Panc1 (cell line): Measurements from ENCODE around the gene ACOD1. TPM values are rescaled to one million over a fixed set of nuclear protein-coding genes. Genes with fewer than 3 reads are reported as not detected.

Experiments
- ATAC-seq: fragments of 200-7000 bp; cut with Tn5 transposase; 2 replicates; pipeline ENCODE4 v1.9.1; 2020; ENCODE audit warnings: mild to moderate bottlenecking, moderate library complexity
- BruUV-seq: library from RNA; stranded (reverse); fragments of 400-500 nt; replicated peaks from 2 replicates; lab custom pipeline; 2021; lab: Mats Ljungman, UMichigan
- CTCF ChIA-PET: fragments of 300-600 bp; sonication (Branson Sonifier 250); formaldehyde crosslinking; loops from one replicate; lab custom pipeline; 2022; ENCODE audit warnings: antibody characterized with exemption; lab: Charles Lee
- POLR2A ChIA-PET: fragments of 300-600 bp; sonication (Branson Sonifier 250); formaldehyde crosslinking; loops from one replicate; lab custom pipeline; 2022; ENCODE audit warnings: antibody characterized with exemption; lab: Charles Lee
- DNase-seq: peaks from one replicate; pipeline ENCODE4 v3.0.0-alpha.2; 2010; ENCODE audit warnings: low read depth, low spot score
- H3K27ac ChIP-seq: 2 replicates; pipeline ENCODE4 v1.5.1; 2011; ENCODE audit warnings: mild to moderate bottlenecking, low read length, inconsistent platforms
- H3K27me3 ChIP-seq: fragments of 200-500 bp; sonication (Bioruptor generic); 2 replicates; pipeline ENCODE4 v1.6.0; 2014; ENCODE audit warnings: low read length, inconsistent platforms; ENCODE audit not compliant: control insufficient read depth, insufficient read depth
- H3K36me3 ChIP-seq: fragments of 200-500 bp; sonication (Bioruptor generic); 2 replicates; pipeline ENCODE4 v1.5.1; 2014; ENCODE audit warnings: inconsistent platforms, mild to moderate bottlenecking, low read length, moderate library complexity; ENCODE audit not compliant: control insufficient read depth, insufficient read depth
- H3K4me1 ChIP-seq: 2 replicates; pipeline ENCODE4 v1.5.1; 2011; ENCODE audit warnings: inconsistent platforms, mild to moderate bottlenecking, low read length, moderate library complexity; ENCODE audit not compliant: control insufficient read depth, insufficient read depth
- H3K4me3 ChIP-seq, 2 experiments: 2 replicates each; pipeline ENCODE4 v1.5.1; 2011 to 2012; ENCODE audit warnings: low read depth in 2 of 2, low read length in 2 of 2, mild to moderate bottlenecking in 2 of 2, inconsistent platforms in 1 of 2, moderate library complexity in 1 of 2
- H3K9me3 ChIP-seq: fragments of 200-500 bp; sonication (Bioruptor generic); 2 replicates; pipeline ENCODE4 v1.5.1; 2014; ENCODE audit warnings: low read depth, mild to moderate bottlenecking, inconsistent platforms, low read length, moderate library complexity; ENCODE audit not compliant: control insufficient read depth, insufficient read depth
- CTCF ChIP-seq: fragments of 450-650 bp; IDR thresholded peaks from 2 replicates; pipeline ENCODE4 v1.5.1; 2017; ENCODE audit warnings: mild to moderate bottlenecking
- POLR2AphosphoS5 ChIP-seq: IDR thresholded peaks from 2 replicates; pipeline ENCODE4 v1.6.1; 2012; ENCODE audit warnings: mild to moderate bottlenecking, low read depth, low read length, moderate library complexity
- REST ChIP-seq, 2 experiments: IDR thresholded peaks; 2 replicates each; pipeline ENCODE4 v1.6.1; 2011 to 2012; ENCODE audit warnings: low read depth in 2 of 2, control low read depth in 1 of 2, low read length in 1 of 2, mild to moderate bottlenecking in 1 of 2, moderate library complexity in 1 of 2; ENCODE audit not compliant: insufficient read depth in 1 of 2
- SIN3A ChIP-seq: IDR thresholded peaks from 2 replicates; pipeline ENCODE4 v1.6.1; 2012; ENCODE audit warnings: low read depth, mild to moderate bottlenecking, low read length, moderate library complexity, borderline replicate concordance; ENCODE audit not compliant: insufficient read depth
- TCF7L2 ChIP-seq: IDR thresholded peaks from 2 replicates; pipeline ENCODE4 v1.6.1; 2011; ENCODE audit warnings: mild to moderate bottlenecking, low read depth, low read length, inconsistent platforms
- in situ Hi-C: cut with HindIII; loops from 2 replicates; pipeline ENCODE4 v1.10.0; 2016; ENCODE audit warnings: low sequenced_read_pairs, low pct_unique_long_range_greater_than_20kb
- intact Hi-C: fragments of 100-400 bp; cut with micrococcal nuclease; formaldehyde crosslinking; loops from one replicate; pipeline ENCODE4 v1.10.0; 2022; ENCODE audit not compliant: unreplicated experiment
- total RNA-seq: library from RNA; stranded (reverse); gene quantifications from one replicate; pipeline ENCODE4 v1.2.1, GENCODE V29; 2021; ENCODE audit not compliant: unreplicated experiment

Gene ACOD1
- total RNA-seq, 1 experiment from 2014 or later: not detected

- Histone ChIP-seq H3K27me3 (no peaks in the 10 kb centered on the region), H3K27ac (no peak overlapping the region), H3K4me1 (no peaks in the 10 kb centered on the region), H3K4me3 (no peak overlapping the region), H3K36me3 (no peaks in the 10 kb centered on the region), H3K9me3 (no peaks in the 10 kb centered on the region)
- TF ChIP-seq REST (IDR thresholded peaks at IDR 0.05; ENCODE audit: insufficient read depth in 1 of 2, low read depth in 2 of 2, low read length in 1 of 2) (no peak), SIN3A (no peak), CTCF (no peak), TCF7L2 (no peak), POLR2AphosphoS5 (no peak)
- DNase-seq: no peak
- intact Hi-C loops: no loop called here
- ATAC-seq: no peak
- in situ Hi-C loops: no loop called here
- CTCF ChIA-PET: no interaction called here
- POLR2A ChIA-PET: no interaction called here
- BruUV-seq: no TSS peak
Measured at GRCh38 chr13:76971215-76971614, 22.9 kb downstream of the ACOD1 start.

DNA sequence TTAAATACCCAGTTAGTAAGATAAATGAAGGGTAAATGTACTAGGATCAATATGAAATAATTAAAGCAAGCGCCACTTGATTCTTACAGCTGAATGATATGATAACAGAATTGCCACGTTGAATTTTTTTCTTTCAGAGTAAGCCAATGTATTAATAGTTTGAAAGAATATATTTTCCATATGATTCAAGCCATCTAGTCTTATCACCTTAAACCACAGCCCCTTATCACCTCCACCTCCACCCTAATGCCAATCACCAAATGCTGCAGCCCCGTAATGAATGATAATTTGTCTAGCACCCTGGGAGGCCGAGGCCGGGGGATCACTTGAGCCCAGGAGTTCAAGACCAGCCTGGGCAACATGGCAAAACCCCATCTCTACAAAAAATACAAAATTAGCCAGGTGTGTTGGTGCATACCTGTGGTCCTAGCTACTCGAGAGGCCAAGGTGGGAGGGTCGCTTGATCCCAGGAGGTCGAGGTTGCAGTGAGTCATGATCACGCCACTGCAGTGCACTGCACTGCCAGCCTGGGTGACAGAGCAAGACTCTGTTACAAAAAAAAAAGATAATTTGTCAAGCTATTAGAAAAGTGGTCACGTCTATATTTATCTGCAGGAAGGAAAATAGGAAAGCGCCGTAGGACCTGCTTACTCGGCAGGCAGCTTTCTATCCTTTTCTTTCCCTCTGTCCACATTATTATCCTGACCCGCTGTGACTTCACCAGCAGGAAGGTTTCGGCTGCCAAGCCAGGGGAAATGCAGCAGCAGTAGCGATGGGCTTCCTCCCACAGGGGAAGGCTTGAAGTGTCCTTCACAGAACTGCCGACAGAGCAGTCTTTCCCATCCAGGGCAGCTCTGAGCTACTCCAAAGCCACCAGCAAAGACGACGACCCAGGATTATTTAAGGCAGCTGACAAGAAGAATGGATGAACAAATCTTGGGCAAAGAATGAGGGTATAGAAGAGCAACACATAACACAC lies 23.8 kb downstream of the ACOD1 start:
- in situ Hi-C loops (no loop called here), intact Hi-C loops (no loop called here)
- no peak for TF ChIP-seq CTCF
- TF ChIP-seq TCF7L2: no peak
- TF ChIP-seq POLR2AphosphoS5: no peak
- TF ChIP-seq REST (IDR thresholded peaks at IDR 0.05; ENCODE audit: insufficient read depth in 1 of 2, low read depth in 2 of 2, low read length in 1 of 2): no peak
- no peak for TF ChIP-seq SIN3A
- H3K4me3 ChIP-seq: no peak overlapping the region
- ATAC-seq: no peak
- H3K9me3 ChIP-seq: no peaks in the 10 kb centered on the region
- DNase-seq: no peak
- no peak overlapping the region for H3K27ac ChIP-seq
- no peaks in the 10 kb centered on the region for H3K4me1 ChIP-seq
- H3K36me3 ChIP-seq: no peaks in the 10 kb centered on the region
- CTCF ChIA-PET: no interaction called here
- H3K27me3 ChIP-seq: no peaks in the 10 kb centered on the region
- no TSS peak for BruUV-seq
- POLR2A ChIA-PET: no interaction called here
